HG02763 (cell line): ENCODE results near the gene TSPO.

Experiments
- ATAC-seq: cut with Tn5 transposase; IDR thresholded peaks from one replicate; pipeline ENCODE4 v1.9.1; 2021; ENCODE audit warnings: mild to moderate bottlenecking, moderate library complexity; ENCODE audit not compliant: unreplicated experiment

TSPO gene

GRCh38 chr22:43199541-43199940 is 48.2 kb downstream of the TSPO start:
- ATAC-seq = no peak

- ATAC-seq = no peak
Observed at GRCh38 chr22:43200031-43200430, 48.7 kb downstream of the TSPO start.

GRCh38 chr22:43200555-43200954 is 49.2 kb downstream of the TSPO start:
- no peak for ATAC-seq

GRCh38 chr22:43201486-43202219 is 50.3 kb downstream of the TSPO start:
- ATAC-seq = no peak

- ATAC-seq = no peak
Observed at GRCh38 chr22:43202326-43202725, 51.0 kb downstream of the TSPO start.

- ATAC-seq = no peak
Observed at GRCh38 chr22:43202756-43203410, 51.5 kb downstream of the TSPO start.

- ATAC-seq = no peak
Observed at GRCh38 chr22:43203471-43203981, 52.2 kb downstream of the TSPO start.

GRCh38 chr22:43205261-43205691 is 53.9 kb downstream of the TSPO start:
- ATAC-seq = no peak

- ATAC-seq = no peak
Observed at GRCh38 chr22:43205748-43206508, 54.6 kb downstream of the TSPO start.

- ATAC-seq = no peak
Observed at GRCh38 chr22:43206509-43207161, 55.3 kb downstream of the TSPO start.

- no peak for ATAC-seq
Observed at GRCh38 chr22:43207386-43207785, 56.0 kb downstream of the TSPO start.

- ATAC-seq = no peak
Observed at GRCh38 chr22:43207849-43208702, 56.7 kb downstream of the TSPO start.

- no peak for ATAC-seq
Observed at GRCh38 chr22:43208703-43209522, 57.6 kb downstream of the TSPO start.

- no peak for ATAC-seq
Observed at GRCh38 chr22:43209523-43209890, 58.1 kb downstream of the TSPO start.

- no peak for ATAC-seq
Observed at GRCh38 chr22:43209971-43210370, 58.6 kb downstream of the TSPO start.

GRCh38 chr22:43210631-43211515 is 59.5 kb downstream of the TSPO start:
- no peak for ATAC-seq

GRCh38 chr22:43211941-43212433 is 60.6 kb downstream of the TSPO start:
- ATAC-seq = no peak

GRCh38 chr22:43212434-43212952 is 61.1 kb downstream of the TSPO start:
- no peak for ATAC-seq
